Liver (tissue), 3 donors: ENCODE data around the gene ROR1.

Source experiments
- ATF3 ChIP-seq: IDR thresholded peaks from 2 replicates; pipeline ENCODE4 v1.6.1; 2016; ENCODE audit warnings: antibody characterized with exemption
- CTCF ChIP-seq: fragments of 150-350 bp; IDR thresholded peaks from 2 replicates; pipeline ENCODE4 v1.5.1; 2017; ENCODE audit warnings: improper control_type of control experiment, low read depth, low read length; ENCODE audit not compliant: missing input control
- EGR1 ChIP-seq, 2 donors: IDR thresholded peaks; 2 replicates each; pipeline ENCODE4 v1.6.1; 2016 to 2018; ENCODE audit warnings: antibody characterized with exemption in 2 of 2, low read depth in 2 of 2
- GABPA ChIP-seq, 2 donors: IDR thresholded peaks in 1 of 2; conservative IDR thresholded peaks in 1 of 2; 2 replicates each; pipeline ENCODE4 v1.6.1; 2016; ENCODE audit warnings: antibody characterized with exemption in 2 of 2, mild to moderate bottlenecking in 1 of 2, moderate library complexity in 1 of 2
- HNF4A ChIP-seq, 2 donors: conservative IDR thresholded peaks; 2 replicates each; pipeline ENCODE4 v1.6.1; 2016; ENCODE audit warnings: antibody characterized with exemption in 2 of 2, mild to moderate bottlenecking in 2 of 2
- HNF4G ChIP-seq: IDR thresholded peaks from 2 replicates; pipeline ENCODE4 v1.6.1; 2016; ENCODE audit warnings: antibody characterized with exemption
- JUND ChIP-seq, 2 donors: IDR thresholded peaks; 2 replicates each; pipeline ENCODE4 v1.6.1; 2016; ENCODE audit warnings: antibody characterized with exemption in 2 of 2
- MAX ChIP-seq: IDR thresholded peaks from 2 replicates; pipeline ENCODE4 v1.6.1; 2016; ENCODE audit warnings: antibody characterized with exemption
- RAD21 ChIP-seq, 2 donors: IDR thresholded peaks; 2 replicates each; pipeline ENCODE4 v1.6.1; 2016; ENCODE audit warnings: antibody characterized with exemption in 2 of 2, mild to moderate bottlenecking in 2 of 2
- REST ChIP-seq: IDR thresholded peaks from 2 replicates; pipeline ENCODE4 v1.6.1; 2016; ENCODE audit warnings: antibody characterized with exemption, mild to moderate bottlenecking
- TAF1 ChIP-seq: conservative IDR thresholded peaks from 2 replicates; pipeline ENCODE4 v1.6.1; 2016; ENCODE audit warnings: antibody characterized with exemption, mild to moderate bottlenecking
- ZBTB33 ChIP-seq: IDR thresholded peaks from 2 replicates; pipeline ENCODE4 v1.6.1; 2016; ENCODE audit warnings: antibody characterized with exemption
- donor health status: healthy.
- donor health status: healthy.

GRCh38 chr1:63865561-63865960 lies 91.7 kb downstream of the ROR1 start:
- TF ChIP-seq CTCF (no peak), REST (no peak), RAD21 (IDR thresholded peaks at IDR 0.05) (no peak), JUND (IDR thresholded peaks at IDR 0.05) (no peak), MAX (no peak), TAF1 (no peak), GABPA (IDR thresholded peaks at IDR 0.05 in 1 of 2, conservative IDR thresholded peaks at IDR 0.05 in 1 of 2) (no peak), ATF3 (no peak), HNF4G (no peak), HNF4A (conservative IDR thresholded peaks at IDR 0.05) (no peak), EGR1 (IDR thresholded peaks at IDR 0.05; ENCODE audit: low read depth in 2 of 2) (no peak), ZBTB33 (no peak)
